Measurements from ENCODE around the gene AKR1C3.

DNA sequence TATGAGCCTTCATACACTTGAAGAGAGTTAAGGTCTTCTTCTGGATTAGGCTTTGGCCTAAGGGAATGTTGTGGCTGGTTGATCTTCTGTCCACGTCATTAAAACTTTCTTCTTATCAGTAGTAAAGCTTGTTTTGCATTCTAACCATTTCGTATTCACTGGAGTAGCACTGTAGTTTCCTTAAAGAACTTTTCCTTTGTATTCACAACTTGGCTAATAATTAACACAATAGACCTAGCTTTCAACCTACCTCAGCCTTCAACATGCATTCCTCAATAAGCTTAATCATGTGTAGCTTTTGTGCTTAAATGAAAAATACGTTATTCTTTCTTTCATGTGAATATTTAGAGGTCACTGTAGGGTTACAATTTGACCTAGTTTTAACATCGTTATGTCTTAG lies 48.0 kb downstream of the AKR1C3 start:
- TF ChIP-seq POLR2A (IDR thresholded peaks at IDR 0.05; ENCODE audit: low read depth, low read length) (no peak), RFX5 (IDR thresholded peaks at IDR 0.05; ENCODE audit: low read depth, low read length) (no peak), RAD21 (IDR thresholded peaks at IDR 0.05; ENCODE audit: low read length) (no peak), BHLHE40 (IDR thresholded peaks at IDR 0.05; ENCODE audit: low read depth, low read length) (no peak), SMC3 (IDR thresholded peaks at IDR 0.05; ENCODE audit: low read depth, low read length) (no peak), RCOR1 (IDR thresholded peaks at IDR 0.05; ENCODE audit: insufficient replicate concordance, low read length) (no peak), FOS (IDR thresholded peaks at IDR 0.05; ENCODE audit: low read depth, low read length) (no peak)
- TF ChIP-seq, protein P1, sequence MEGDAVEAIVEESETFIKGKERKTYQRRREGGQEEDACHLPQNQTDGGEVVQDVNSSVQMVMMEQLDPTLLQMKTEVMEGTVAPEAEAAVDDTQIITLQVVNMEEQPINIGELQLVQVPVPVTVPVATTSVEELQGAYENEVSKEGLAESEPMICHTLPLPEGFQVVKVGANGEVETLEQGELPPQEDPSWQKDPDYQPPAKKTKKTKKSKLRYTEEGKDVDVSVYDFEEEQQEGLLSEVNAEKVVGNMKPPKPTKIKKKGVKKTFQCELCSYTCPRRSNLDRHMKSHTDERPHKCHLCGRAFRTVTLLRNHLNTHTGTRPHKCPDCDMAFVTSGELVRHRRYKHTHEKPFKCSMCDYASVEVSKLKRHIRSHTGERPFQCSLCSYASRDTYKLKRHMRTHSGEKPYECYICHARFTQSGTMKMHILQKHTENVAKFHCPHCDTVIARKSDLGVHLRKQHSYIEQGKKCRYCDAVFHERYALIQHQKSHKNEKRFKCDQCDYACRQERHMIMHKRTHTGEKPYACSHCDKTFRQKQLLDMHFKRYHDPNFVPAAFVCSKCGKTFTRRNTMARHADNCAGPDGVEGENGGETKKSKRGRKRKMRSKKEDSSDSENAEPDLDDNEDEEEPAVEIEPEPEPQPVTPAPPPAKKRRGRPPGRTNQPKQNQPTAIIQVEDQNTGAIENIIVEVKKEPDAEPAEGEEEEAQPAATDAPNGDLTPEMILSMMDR (conservative IDR thresholded peaks at IDR 0.05; ENCODE audit: low read depth, low read length) = no peak
- TF ChIP-seq, protein P2, sequence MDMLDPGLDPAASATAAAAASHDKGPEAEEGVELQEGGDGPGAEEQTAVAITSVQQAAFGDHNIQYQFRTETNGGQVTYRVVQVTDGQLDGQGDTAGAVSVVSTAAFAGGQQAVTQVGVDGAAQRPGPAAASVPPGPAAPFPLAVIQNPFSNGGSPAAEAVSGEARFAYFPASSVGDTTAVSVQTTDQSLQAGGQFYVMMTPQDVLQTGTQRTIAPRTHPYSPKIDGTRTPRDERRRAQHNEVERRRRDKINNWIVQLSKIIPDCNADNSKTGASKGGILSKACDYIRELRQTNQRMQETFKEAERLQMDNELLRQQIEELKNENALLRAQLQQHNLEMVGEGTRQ (IDR thresholded peaks at IDR 0.05; ENCODE audit: low read depth, low read length) = no peak
